GM21447 (cell line): ENCODE measurements around the gene YDJC.
"Not testable (repeated sequence)": the region's sequence is repeated elsewhere in the genome, so short reads cannot be mapped to it uniquely, and the experiment has no call there.

Experiments
- ATAC-seq: cut with Tn5 transposase; IDR thresholded peaks from one replicate; pipeline ENCODE4 v1.9.1; 2021; ENCODE audit not compliant: unreplicated experiment

Gene YDJC

GRCh38 chr22:21581009-21581713, 48.7 kb downstream of the YDJC start:
- not testable (repeated sequence) for ATAC-seq

GRCh38 chr22:21580623-21581007, 49.2 kb downstream of the YDJC start:
- ATAC-seq = not testable (repeated sequence)

- no peak for ATAC-seq
Observed at GRCh38 chr22:21579474-21579851, 50.4 kb downstream of the YDJC start.
